Loucy (cell line): ENCODE measurements around the gene EFCAB9.
"Not testable (repeated sequence)": the region's sequence is repeated elsewhere in the genome, so short reads cannot be mapped to it uniquely, and the experiment has no call there.

Source experiments
- H2AFZ ChIP-seq: fragments of 200-600 bp; sonication (generic); 2 replicates; pipeline ENCODE4 v1.6.0; 2016; ENCODE audit warnings: antibody characterized with exemption, mild to moderate bottlenecking, low read length, moderate library complexity
- H3F3A ChIP-seq: fragments of 200-600 bp; 2 replicates; pipeline ENCODE4 v1.6.0; 2016; ENCODE audit warnings: antibody characterized with exemption, low read depth, mild to moderate bottlenecking
- H3K27me3 ChIP-seq: fragments of 200-600 bp; sonication (generic); 2 replicates; pipeline ENCODE4 v1.6.1; 2014; ENCODE audit warnings: low read length, mild to moderate bottlenecking; ENCODE audit not compliant: insufficient read depth, poor library complexity, severe bottlenecking
- H3K36me3 ChIP-seq: fragments of 200-600 bp; sonication (generic); 2 replicates; pipeline ENCODE4 v1.6.1; 2016; ENCODE audit warnings: low read length; ENCODE audit not compliant: insufficient read depth
- H3K4me1 ChIP-seq: fragments of 200-600 bp; sonication (generic); 2 replicates; pipeline ENCODE4 v1.5.1; 2014; ENCODE audit warnings: low read length, mild to moderate bottlenecking; ENCODE audit not compliant: insufficient read depth, poor library complexity, severe bottlenecking
- H3K4me2 ChIP-seq: fragments of 200-600 bp; sonication (generic); 2 replicates; pipeline ENCODE4 v1.6.0; 2014; ENCODE audit warnings: antibody characterized with exemption, low read length, low read depth, mild to moderate bottlenecking; ENCODE audit not compliant: poor library complexity, severe bottlenecking
- H3K4me3 ChIP-seq: fragments of 200-600 bp; sonication (generic); 2 replicates; pipeline ENCODE4 v1.5.1; 2014; ENCODE audit warnings: low read length, mild to moderate bottlenecking, mixed read lengths; ENCODE audit not compliant: poor library complexity, severe bottlenecking
- H3K79me2 ChIP-seq: fragments of 200-600 bp; sonication (generic); 2 replicates; pipeline ENCODE4 v1.6.1; 2014; ENCODE audit warnings: low read length; ENCODE audit not compliant: insufficient read depth
- H3K9ac ChIP-seq: fragments of 200-600 bp; sonication (generic); 2 replicates; pipeline ENCODE4 v1.6.0; 2014; ENCODE audit warnings: mild to moderate bottlenecking, low read depth, low read length, moderate library complexity; ENCODE audit not compliant: poor library complexity, severe bottlenecking
- H3K9me2 ChIP-seq: fragments of 200-600 bp; sonication (generic); replicated peaks from 2 replicates; pipeline ENCODE4 v1.6.1; 2016; ENCODE audit warnings: low read depth, low read length, mixed read lengths
- H3K9me3 ChIP-seq: fragments of 200-600 bp; sonication (generic); 2 replicates; pipeline ENCODE4 v1.6.1; 2014; ENCODE audit warnings: mild to moderate bottlenecking, antibody characterized with exemption, low read length, low read depth; ENCODE audit not compliant: insufficient read depth
- H4K20me1 ChIP-seq: fragments of 200-600 bp; sonication (generic); 2 replicates; pipeline ENCODE4 v1.6.0; 2014; ENCODE audit warnings: antibody characterized with exemption, low read length, mild to moderate bottlenecking; ENCODE audit not compliant: insufficient read depth, poor library complexity, severe bottlenecking
- CTCF ChIP-seq: fragments of 200-600 bp; sonication (generic); conservative IDR thresholded peaks from 2 replicates; pipeline ENCODE4 v1.5.1; 2014; ENCODE audit warnings: mild to moderate bottlenecking, antibody characterized with exemption, low read length
- EZH2phosphoT487 ChIP-seq: fragments of 200-600 bp; IDR thresholded peaks from 2 replicates; pipeline ENCODE4 v1.6.1; 2018; ENCODE audit warnings: antibody characterized with exemption, mild to moderate bottlenecking, moderate library complexity, borderline replicate concordance

EFCAB9 gene

GRCh38 chr5:172148381-172148780 lies 45.6 kb upstream of the EFCAB9 start:
- H3K4me2 ChIP-seq: no peak overlapping the region

GRCh38 chr5:172149073-172149472 lies 44.9 kb upstream of the EFCAB9 start:
- Histone ChIP-seq H3K27me3 (no peaks in the 10 kb centered on the region), H3K36me3 (peaks cover 56% of the 10 kb centered on the region; the same call in 1 of the 2 replicates), H3K9me3 (no peaks in the 10 kb centered on the region), H3K9me2 (no peaks in the 10 kb centered on the region), H3K4me1 (no peaks in the 10 kb centered on the region), H2AFZ (no peak overlapping the region), H3K4me3 (no peak overlapping the region), H3K9ac (no peak overlapping the region), H4K20me1 (peaks cover 5% of the 10 kb centered on the region), H3K4me2 (no peak overlapping the region), H3F3A (no peaks in the 10 kb centered on the region), H3K79me2 (peaks cover 68% of the 10 kb centered on the region; the same call in 1 of the 2 replicates)
- no peak for TF ChIP-seq EZH2phosphoT487
- no peak for TF ChIP-seq CTCF

More at GRCh38 chr5:172148381-172148780, 45.6 kb upstream of the EFCAB9 start:
- Histone ChIP-seq H4K20me1 (peaks cover 10% of the 10 kb centered on the region), H3K27me3 (no peaks in the 10 kb centered on the region), H3K9me2 (no peaks in the 10 kb centered on the region), H3K4me3 (no peak overlapping the region), H2AFZ (no peak overlapping the region), H3F3A (no peaks in the 10 kb centered on the region), H3K9me3 (no peaks in the 10 kb centered on the region), H3K36me3 (peaks cover 50% of the 10 kb centered on the region; the same call in 1 of the 2 replicates), H3K79me2 (peaks cover 68% of the 10 kb centered on the region; the same call in 1 of the 2 replicates), H3K4me1 (no peaks in the 10 kb centered on the region), H3K9ac (no peak overlapping the region)
- TF ChIP-seq EZH2phosphoT487: no peak
- TF ChIP-seq CTCF: no peak

GRCh38 chr5:172149481-172149880 lies 44.5 kb upstream of the EFCAB9 start:
- H2AFZ ChIP-seq, H4K20me1 ChIP-seq, H3K4me1 ChIP-seq, H3K4me3 ChIP-seq, H3K9me2 ChIP-seq, H3K9me3 ChIP-seq, H3K27me3 ChIP-seq, H3F3A ChIP-seq, H3K4me2 ChIP-seq, H3K9ac ChIP-seq: not testable (repeated sequence)
- Histone ChIP-seq H3K36me3 (peaks cover 60% of the 10 kb centered on the region; the same call in 1 of the 2 replicates), H3K79me2 (peaks cover 67% of the 10 kb centered on the region; the same call in 1 of the 2 replicates)
